OCI-LY7 (cell line): ENCODE data around the gene TMEM30B. TPM values are rescaled to one million over a fixed set of nuclear protein-coding genes. Genes with fewer than 3 reads are reported as not detected.
"Not testable (repeated sequence)": the region's sequence is repeated elsewhere in the genome, so short reads cannot be mapped to it uniquely, and the experiment has no call there.

ENCODE experiments used
- BruUV-seq: library from RNA; stranded (reverse); fragments of 400-500 nt; replicated peaks from 2 replicates; lab custom pipeline; 2021; lab: Mats Ljungman, UMichigan
- CTCF ChIA-PET: fragments of 300-600 bp; sonication (Branson Sonifier 250); formaldehyde crosslinking; loops from one replicate; lab custom pipeline; 2022; ENCODE audit warnings: antibody characterized with exemption; ENCODE audit not compliant: unreplicated experiment; lab: Charles Lee
- POLR2A ChIA-PET: fragments of 300-600 bp; sonication (Branson Sonifier 250); formaldehyde crosslinking; loops from one replicate; lab custom pipeline; 2022; ENCODE audit warnings: antibody characterized with exemption; lab: Charles Lee
- DNase-seq: peaks from one replicate; pipeline ENCODE4 v3.0.0-alpha.2; 2015; ENCODE audit warnings: low spot score
- H2AFZ ChIP-seq: fragments of 200-600 bp; sonication (generic), shearing (Covaris generic); 2 replicates; pipeline ENCODE4 v1.6.1; 2014; ENCODE audit warnings: mild to moderate bottlenecking, antibody characterized with exemption, low read length, moderate library complexity
- H3K27ac ChIP-seq: fragments of 200-600 bp; sonication (generic); 2 replicates; pipeline ENCODE4 v1.5.1; 2014; ENCODE audit warnings: mixed run types, low read depth, mild to moderate bottlenecking, moderate library complexity, low read length, inconsistent platforms; ENCODE audit not compliant: poor library complexity, severe bottlenecking
- H3K36me3 ChIP-seq: fragments of 200-600 bp; sonication (generic); 2 replicates; pipeline ENCODE4 v1.6.1; 2014; ENCODE audit warnings: mild to moderate bottlenecking, antibody characterized with exemption, low read length, moderate library complexity, mixed read lengths; ENCODE audit not compliant: insufficient read depth
- H3K4me1 ChIP-seq: fragments of 200-600 bp; sonication (generic); 2 replicates; pipeline ENCODE4 v1.5.1; 2014; ENCODE audit warnings: mild to moderate bottlenecking, low read length; ENCODE audit not compliant: insufficient read depth, poor library complexity, severe bottlenecking
- H3K4me2 ChIP-seq: fragments of 200-600 bp; sonication (generic); 2 replicates; pipeline ENCODE4 v1.6.1; 2014; ENCODE audit warnings: mild to moderate bottlenecking, low read length
- H3K4me3 ChIP-seq: fragments of 200-600 bp; sonication (generic); 2 replicates; pipeline ENCODE4 v1.5.1; 2014; ENCODE audit warnings: mild to moderate bottlenecking, low read depth, low read length; ENCODE audit not compliant: poor library complexity, severe bottlenecking
- H3K79me2 ChIP-seq: fragments of 200-600 bp; sonication (generic); 2 replicates; pipeline ENCODE4 v1.6.1; 2016; ENCODE audit warnings: low read depth, mild to moderate bottlenecking, low read length, moderate library complexity, mixed read lengths; ENCODE audit not compliant: insufficient read depth
- H3K9me2 ChIP-seq: fragments of 200-600 bp; sonication (generic); 2 replicates; pipeline ENCODE4 v1.6.1; 2016; ENCODE audit warnings: mild to moderate bottlenecking, low read length, mixed read lengths; ENCODE audit not compliant: insufficient read depth
- H3K9me3 ChIP-seq: fragments of 200-600 bp; sonication (generic); 2 replicates; pipeline ENCODE4 v1.6.1; 2014; ENCODE audit warnings: mild to moderate bottlenecking, mixed run types, low read length, mixed read lengths
- H4K20me1 ChIP-seq: fragments of 200-600 bp; sonication (generic); 2 replicates; pipeline ENCODE4 v1.6.1; 2014; ENCODE audit warnings: mild to moderate bottlenecking, antibody characterized with exemption, low read length, moderate library complexity, mixed read lengths; ENCODE audit not compliant: insufficient read depth
- EZH2phosphoT487 ChIP-seq: fragments of 200-600 bp; sonication (generic); IDR thresholded peaks from 2 replicates; pipeline ENCODE4 v1.6.1; 2018; ENCODE audit warnings: low read depth, borderline replicate concordance, mild to moderate bottlenecking, mixed run types, antibody characterized with exemption, low read length, moderate library complexity, mixed read lengths
- intact Hi-C: fragments of 100-400 bp; cut with micrococcal nuclease; formaldehyde crosslinking; loops from one replicate; pipeline ENCODE4 v1.10.0; 2022; ENCODE audit not compliant: unreplicated experiment
- total RNA-seq, 2 experiments: library from RNA; depleted of rRNA in 1 of 2; stranded (reverse); fragments of >200 nt in 1 of 2; shearing (Covaris generic) in 1 of 2; gene quantifications; 2 replicates each; pipeline ENCODE4 v1.2.3, GENCODE V29; 2014 to 2022
- TF ChIP-seq, protein P1 (sequence below): fragments of 200-600 bp; sonication (generic); conservative IDR thresholded peaks from 2 replicates; pipeline ENCODE4 v1.5.1; 2014; ENCODE audit warnings: mild to moderate bottlenecking, antibody characterized with exemption, low read length, moderate library complexity, mixed read lengths

Gene TMEM30B
- total RNA-seq, 2 experiments from 2014 or later, result not detected

DNA sequence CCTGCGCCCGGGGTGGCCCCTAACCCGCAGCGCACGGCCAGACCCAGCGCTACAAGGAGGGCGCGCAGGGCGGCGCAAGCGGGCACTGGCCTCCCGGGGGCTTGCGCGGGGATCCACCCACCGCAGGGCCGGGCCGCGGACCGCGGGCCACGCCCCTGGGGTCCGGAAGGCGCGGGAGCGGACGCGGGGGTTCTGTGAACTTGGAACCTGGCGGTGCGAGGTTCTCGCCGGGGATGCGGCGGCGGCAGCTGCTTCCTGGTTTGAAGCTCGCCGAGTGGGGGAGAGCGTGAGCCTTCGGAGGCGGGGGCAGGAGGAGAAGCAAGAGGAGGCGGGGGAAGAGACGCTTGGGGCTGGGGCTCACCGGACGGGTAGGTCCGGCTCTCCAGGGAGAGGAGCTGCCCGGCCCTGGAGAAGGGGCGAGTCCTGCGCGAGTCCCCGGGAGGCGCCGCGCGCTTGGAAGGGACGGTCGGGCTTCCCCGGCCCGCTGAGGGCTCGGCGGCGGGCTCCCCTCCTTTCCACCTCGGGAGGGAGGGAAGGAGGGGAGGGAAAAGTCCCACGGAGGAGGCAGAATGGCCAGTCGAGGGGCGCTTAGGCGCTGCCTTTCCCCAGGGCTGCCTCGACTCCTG, 40.4 kb upstream of the TMEM30B start, which contains the start of gene PRKCH:
PRKCH (plus strand) TSS at position 195 of the 626 bp plus-strand sequence. CDS start 523 bp downstream, outside the sequence.
- no peaks in the 10 kb centered on the region for H3K9me2 ChIP-seq
- ChIA-PET POLR2A (no interaction called here), CTCF (no interaction called here)
- no peaks in the 10 kb centered on the region for H3K4me1 ChIP-seq
- no peak within 1 kb of the TSS for H2AFZ ChIP-seq
- H3K79me2 ChIP-seq, result no peaks in the 10 kb centered on the region
- no peaks in the 10 kb centered on the region for H4K20me1 ChIP-seq
- no peak for TF ChIP-seq EZH2phosphoT487
- TF ChIP-seq, protein P1, sequence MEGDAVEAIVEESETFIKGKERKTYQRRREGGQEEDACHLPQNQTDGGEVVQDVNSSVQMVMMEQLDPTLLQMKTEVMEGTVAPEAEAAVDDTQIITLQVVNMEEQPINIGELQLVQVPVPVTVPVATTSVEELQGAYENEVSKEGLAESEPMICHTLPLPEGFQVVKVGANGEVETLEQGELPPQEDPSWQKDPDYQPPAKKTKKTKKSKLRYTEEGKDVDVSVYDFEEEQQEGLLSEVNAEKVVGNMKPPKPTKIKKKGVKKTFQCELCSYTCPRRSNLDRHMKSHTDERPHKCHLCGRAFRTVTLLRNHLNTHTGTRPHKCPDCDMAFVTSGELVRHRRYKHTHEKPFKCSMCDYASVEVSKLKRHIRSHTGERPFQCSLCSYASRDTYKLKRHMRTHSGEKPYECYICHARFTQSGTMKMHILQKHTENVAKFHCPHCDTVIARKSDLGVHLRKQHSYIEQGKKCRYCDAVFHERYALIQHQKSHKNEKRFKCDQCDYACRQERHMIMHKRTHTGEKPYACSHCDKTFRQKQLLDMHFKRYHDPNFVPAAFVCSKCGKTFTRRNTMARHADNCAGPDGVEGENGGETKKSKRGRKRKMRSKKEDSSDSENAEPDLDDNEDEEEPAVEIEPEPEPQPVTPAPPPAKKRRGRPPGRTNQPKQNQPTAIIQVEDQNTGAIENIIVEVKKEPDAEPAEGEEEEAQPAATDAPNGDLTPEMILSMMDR, result no peak
- H3K9me3 ChIP-seq, result no peaks in the 10 kb centered on the region
- H3K36me3 ChIP-seq, result no peaks in the 10 kb centered on the region
- H3K4me3 ChIP-seq, result no peak within 1 kb of the TSS
- H3K27ac ChIP-seq, result no peak within 1 kb of the TSS
- intact Hi-C loops, result no loop called here
- no peak within 1 kb of the TSS for H3K4me2 ChIP-seq
- no peak for DNase-seq
- BruUV-seq, result no TSS peak

DNA sequence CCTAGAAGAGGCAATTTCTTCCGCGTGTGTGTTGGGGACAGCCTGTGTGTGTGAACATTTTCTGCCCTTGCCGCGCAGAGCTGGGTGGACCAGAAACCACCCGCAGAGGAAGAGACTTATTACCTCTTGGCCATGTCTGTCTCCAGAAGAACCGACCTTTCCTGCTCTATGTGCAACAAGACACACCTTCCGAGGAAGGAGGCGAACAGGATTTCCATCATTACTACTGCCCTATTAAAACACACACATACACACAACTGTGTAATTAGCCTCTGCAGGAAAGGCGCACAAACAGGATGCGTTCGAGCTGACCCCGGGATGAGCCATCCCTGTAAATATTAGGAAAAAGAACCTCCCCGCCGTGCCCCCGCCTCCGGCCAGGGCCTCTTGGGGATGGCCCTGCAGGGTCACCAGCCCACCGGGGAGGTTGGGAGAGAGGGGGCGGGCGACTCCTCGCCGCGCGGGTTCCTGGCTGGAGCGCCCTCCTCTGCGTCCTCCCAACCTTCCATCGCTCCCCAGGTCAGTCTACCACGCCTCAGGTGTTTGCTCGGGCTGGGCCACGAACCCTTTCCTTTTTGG, 39.8 kb upstream of the TMEM30B start:
- POLR2A ChIA-PET, result no interaction called here
- CTCF ChIA-PET, result no interaction called here
- H3K4me2 ChIP-seq, result no peak overlapping the region
- DNase-seq, result no peak
- no peaks in the 10 kb centered on the region for H3K36me3 ChIP-seq
- H3K9me3 ChIP-seq, result no peaks in the 10 kb centered on the region
- no peak overlapping the region for H3K27ac ChIP-seq
- no peaks in the 10 kb centered on the region for H3K9me2 ChIP-seq
- intact Hi-C loops, result no loop called here
- no TSS peak for BruUV-seq
- H2AFZ ChIP-seq, result no peak overlapping the region
- no peaks in the 10 kb centered on the region for H4K20me1 ChIP-seq
- no peak overlapping the region for H3K4me3 ChIP-seq
- TF ChIP-seq, protein P1, result no peak
- TF ChIP-seq EZH2phosphoT487, result no peak
- no peaks in the 10 kb centered on the region for H3K79me2 ChIP-seq
- H3K4me1 ChIP-seq, result no peaks in the 10 kb centered on the region

DNA sequence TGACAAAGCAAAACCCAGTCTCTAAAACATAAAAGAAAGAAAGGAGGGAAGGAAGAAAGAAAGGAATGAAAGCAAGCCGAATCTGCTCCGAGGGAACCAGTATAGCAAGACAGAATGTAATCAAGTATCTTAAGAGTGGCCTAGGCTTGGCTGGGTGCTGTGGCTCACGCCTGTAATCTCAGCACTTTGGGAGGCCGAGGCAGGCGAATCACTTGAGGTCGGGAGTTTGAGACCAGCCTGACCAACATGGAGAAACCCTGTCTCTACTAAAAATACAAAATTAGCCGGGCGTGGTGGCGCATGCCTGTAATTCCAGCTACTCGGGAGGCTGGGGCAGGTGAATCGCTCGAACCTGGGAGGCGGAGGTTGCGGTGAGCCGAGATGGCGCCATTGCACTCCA, 39.0 kb upstream of the TMEM30B start:
- H3K27ac ChIP-seq, DNase-seq, H4K20me1 ChIP-seq, H3K36me3 ChIP-seq, H3K4me2 ChIP-seq, H3K79me2 ChIP-seq, H3K9me2 ChIP-seq, intact Hi-C loops, CTCF ChIA-PET, POLR2A ChIA-PET, BruUV-seq, H3K9me3 ChIP-seq, H3K4me3 ChIP-seq, H3K4me1 ChIP-seq, H2AFZ ChIP-seq: not testable (repeated sequence)
